Measurements from ENCODE around the gene MRPL44.
"Not testable (repeated sequence)": the region's sequence is repeated elsewhere in the genome, so short reads cannot be mapped to it uniquely, and the experiment has no call there.

The MRPL44 gene

DNA sequence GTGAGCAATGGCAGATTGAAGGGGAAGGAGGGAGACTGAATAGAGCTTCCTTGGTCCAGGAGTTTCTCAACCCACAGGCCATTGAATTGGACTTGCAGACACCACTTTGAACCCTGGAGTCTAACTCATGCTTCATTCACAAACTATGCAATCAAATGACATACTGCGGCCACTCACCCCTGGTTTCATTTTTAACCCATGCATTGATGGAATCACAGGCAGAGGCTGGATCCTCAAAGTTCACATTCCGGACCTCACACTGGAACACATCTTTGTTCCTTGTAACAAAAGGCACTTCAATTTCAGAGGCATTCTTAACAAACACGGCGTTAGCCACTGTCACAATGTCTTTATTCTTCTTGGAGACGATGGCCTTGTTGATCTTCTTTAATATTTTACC is 40.7 kb downstream of the MRPL44 start:
- H3K14ac ChIP-seq (ENCODE audit: low read length), result no peak overlapping the region
- no peak overlapping the region for H4K8ac ChIP-seq (ENCODE audit: low read depth, low read length)
- WGBS, 2 donors (ENCODE audit: extremely low coverage in 2 of 2, insufficient read length in 2 of 2, insufficient replicate concordance in 1 of 2), result no CpG with 5 or more reads among the region's 5 CpGs
- H3K27me3 ChIP-seq (ENCODE audit: control insufficient read depth in 3 of 3, insufficient read depth in 3 of 3, low read depth in 1 of 3, low read length in 3 of 3), result no peaks in the 10 kb centered on the region
- no peak overlapping the region for H3K4me2 ChIP-seq (ENCODE audit: insufficient read depth, low read length, poor library complexity, severe bottlenecking)
- H3K4me3 ChIP-seq (ENCODE audit: low read length in 2 of 2), result no peak overlapping the region
- no peak overlapping the region for H3K18ac ChIP-seq (ENCODE audit: low read length)
- H2AK5ac ChIP-seq (ENCODE audit: low read depth, low read length), result no peak overlapping the region
- H2AFZ ChIP-seq (ENCODE audit: low read length), result no peak overlapping the region
- no peaks in the 10 kb centered on the region for H3K79me1 ChIP-seq (ENCODE audit: low read depth, low read length)
- no peak overlapping the region for H4K91ac ChIP-seq (ENCODE audit: low read depth, low read length, poor library complexity)
- H3K36me3 ChIP-seq (replicated peaks in 1 of 2; ENCODE audit: control insufficient read depth in 2 of 2, insufficient read depth in 2 of 2, low read length in 2 of 2), result no peaks in the 10 kb centered on the region
- H3K27ac ChIP-seq (replicated peaks; ENCODE audit: low read length), result no peak overlapping the region
- no peak overlapping the region for H3K9ac ChIP-seq (ENCODE audit: low read depth, low read length, poor library complexity)
- H2BK15ac ChIP-seq (ENCODE audit: low read length), result no peak overlapping the region
- no peaks in the 10 kb centered on the region for H3K9me3 ChIP-seq (replicated peaks in 1 of 2; ENCODE audit: control insufficient read depth in 2 of 2, insufficient read depth in 1 of 2, low read depth in 1 of 2, low read length in 2 of 2)
- no peak overlapping the region for H2BK12ac ChIP-seq (ENCODE audit: low read length)
- H3K23ac ChIP-seq (ENCODE audit: low read depth, low read length, poor library complexity), result no peak overlapping the region
- H3K4me1 ChIP-seq (ENCODE audit: control insufficient read depth in 2 of 2, insufficient read depth in 1 of 2, low read depth in 1 of 2, low read length in 2 of 2), result peaks cover 5 to 8% of the 10 kb centered on the region in 2 donors
- DNase-seq (ENCODE audit: low spot score), result no peak
- H2BK120ac ChIP-seq (ENCODE audit: low read depth, low read length), result no peak overlapping the region
- no peak overlapping the region for H3K4ac ChIP-seq (ENCODE audit: low read length)
- no peak overlapping the region for H2BK5ac ChIP-seq (ENCODE audit: low read length)

DNA sequence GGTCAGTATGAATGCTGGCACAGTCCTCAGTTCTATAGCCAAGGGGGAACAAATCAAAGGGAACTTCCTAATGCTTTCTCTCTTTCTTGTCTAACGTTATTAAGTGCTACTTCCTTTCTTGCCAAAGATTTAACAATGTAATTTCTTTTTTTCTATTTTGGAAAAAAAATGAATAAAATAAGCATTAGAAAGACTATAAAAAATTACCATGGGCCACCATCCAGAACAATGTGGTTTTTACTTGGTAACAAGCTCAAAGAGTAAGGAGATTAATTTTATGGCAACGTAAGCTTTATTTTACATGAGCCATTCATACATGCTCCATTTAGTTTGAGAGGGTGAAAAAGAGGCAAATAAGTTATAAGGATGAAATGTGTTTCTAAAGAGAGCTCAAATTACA is 41.7 kb downstream of the MRPL44 start:
- Histone ChIP-seq H3K4me3 (ENCODE audit: low read length in 2 of 2) (no peak overlapping the region), H3K18ac (ENCODE audit: low read length) (no peak overlapping the region), H3K23ac (ENCODE audit: low read depth, low read length, poor library complexity) (no peak overlapping the region), H2BK12ac (ENCODE audit: low read length) (no peak overlapping the region), H3K4me2 (ENCODE audit: insufficient read depth, low read length, poor library complexity, severe bottlenecking) (no peak overlapping the region), H3K14ac (ENCODE audit: low read length) (no peak overlapping the region), H2AK5ac (ENCODE audit: low read depth, low read length) (no peak overlapping the region), H3K79me1 (ENCODE audit: low read depth, low read length) (no peaks in the 10 kb centered on the region), H3K27ac (replicated peaks; ENCODE audit: low read length) (no peak overlapping the region), H2BK15ac (ENCODE audit: low read length) (no peak overlapping the region), H3K9me3 (replicated peaks in 1 of 2; ENCODE audit: control insufficient read depth in 2 of 2, insufficient read depth in 1 of 2, low read depth in 1 of 2, low read length in 2 of 2) (no peaks in the 10 kb centered on the region), H4K91ac (ENCODE audit: low read depth, low read length, poor library complexity) (no peak overlapping the region), H2BK120ac (ENCODE audit: low read depth, low read length) (no peak overlapping the region), H4K8ac (ENCODE audit: low read depth, low read length) (no peak overlapping the region), H3K27me3 (ENCODE audit: control insufficient read depth in 3 of 3, insufficient read depth in 3 of 3, low read depth in 1 of 3, low read length in 3 of 3) (no peaks in the 10 kb centered on the region), H2BK5ac (ENCODE audit: low read length) (no peak overlapping the region), H3K4me1 (ENCODE audit: control insufficient read depth in 2 of 2, insufficient read depth in 1 of 2, low read depth in 1 of 2, low read length in 2 of 2) (peaks cover 8% of the 10 kb centered on the region in 2 donors), H2AFZ (ENCODE audit: low read length) (no peak overlapping the region), H3K36me3 (replicated peaks in 1 of 2; ENCODE audit: control insufficient read depth in 2 of 2, insufficient read depth in 2 of 2, low read length in 2 of 2) (no peaks in the 10 kb centered on the region), H3K4ac (ENCODE audit: low read length) (no peak overlapping the region), H3K9ac (ENCODE audit: low read depth, low read length, poor library complexity) (no peak overlapping the region)
- DNase-seq (ENCODE audit: low spot score), result no peak
- WGBS, 2 donors (ENCODE audit: extremely low coverage in 2 of 2, insufficient read length in 2 of 2, insufficient replicate concordance in 1 of 2), result no CpG with 5 or more reads among the region's 2 CpGs

GRCh38 chr2:223999862-224000261 is 42.6 kb downstream of the MRPL44 start:
- H3K79me1 ChIP-seq (ENCODE audit: low read depth, low read length), result no peaks in the 10 kb centered on the region
- H3K9me3 ChIP-seq (replicated peaks in 1 of 2; ENCODE audit: control insufficient read depth in 2 of 2, insufficient read depth in 1 of 2, low read depth in 1 of 2, low read length in 2 of 2), result no peaks in the 10 kb centered on the region
- no peak overlapping the region for H4K8ac ChIP-seq (ENCODE audit: low read depth, low read length)
- H3K4me1 ChIP-seq (ENCODE audit: control insufficient read depth in 2 of 2, insufficient read depth in 1 of 2, low read depth in 1 of 2, low read length in 2 of 2), result peaks cover 8 to 10% of the 10 kb centered on the region in 2 donors
- H3K14ac ChIP-seq (ENCODE audit: low read length), result no peak overlapping the region
- H2AK5ac ChIP-seq (ENCODE audit: low read depth, low read length), result no peak overlapping the region
- H3K23ac ChIP-seq (ENCODE audit: low read depth, low read length, poor library complexity), result no peak overlapping the region
- WGBS, 2 donors (ENCODE audit: extremely low coverage in 2 of 2, insufficient read length in 2 of 2, insufficient replicate concordance in 1 of 2), result no CpG with 5 or more reads among the region's 11 CpGs
- no peak overlapping the region for H3K4me2 ChIP-seq (ENCODE audit: insufficient read depth, low read length, poor library complexity, severe bottlenecking)
- H3K4ac ChIP-seq (ENCODE audit: low read length), result no peak overlapping the region
- H2BK12ac ChIP-seq (ENCODE audit: low read length), result no peak overlapping the region
- peak overlapping the region in 1 of 2 donors; percentile 45 for H3K4me3 ChIP-seq (ENCODE audit: low read length in 2 of 2)
- no peak overlapping the region for H3K9ac ChIP-seq (ENCODE audit: low read depth, low read length, poor library complexity)
- no peaks in the 10 kb centered on the region for H3K27me3 ChIP-seq (ENCODE audit: control insufficient read depth in 3 of 3, insufficient read depth in 3 of 3, low read depth in 1 of 3, low read length in 3 of 3)
- no peak overlapping the region for H4K91ac ChIP-seq (ENCODE audit: low read depth, low read length, poor library complexity)
- H3K27ac ChIP-seq (replicated peaks; ENCODE audit: low read length), result no peak overlapping the region
- no peak overlapping the region for H2BK120ac ChIP-seq (ENCODE audit: low read depth, low read length)
- no peak overlapping the region for H3K18ac ChIP-seq (ENCODE audit: low read length)
- H2BK5ac ChIP-seq (ENCODE audit: low read length), result no peak overlapping the region
- no peak overlapping the region for H2AFZ ChIP-seq (ENCODE audit: low read length)
- H2BK15ac ChIP-seq (ENCODE audit: low read length), result no peak overlapping the region
- no peak for DNase-seq (ENCODE audit: low spot score)
- H3K36me3 ChIP-seq (replicated peaks in 1 of 2; ENCODE audit: control insufficient read depth in 2 of 2, insufficient read depth in 2 of 2, low read length in 2 of 2), result no peaks in the 10 kb centered on the region

- not testable (repeated sequence) for H3K18ac ChIP-seq (ENCODE audit: low read length); H2AK5ac ChIP-seq (ENCODE audit: low read depth, low read length); H2BK12ac ChIP-seq (ENCODE audit: low read length); H3K14ac ChIP-seq (ENCODE audit: low read length); H3K4ac ChIP-seq (ENCODE audit: low read length); H3K9me3 ChIP-seq (replicated peaks in 1 of 2; ENCODE audit: control insufficient read depth in 2 of 2, insufficient read depth in 1 of 2, low read depth in 1 of 2, low read length in 2 of 2); H3K36me3 ChIP-seq (replicated peaks in 1 of 2; ENCODE audit: control insufficient read depth in 2 of 2, insufficient read depth in 2 of 2, low read length in 2 of 2); H3K4me2 ChIP-seq (ENCODE audit: insufficient read depth, low read length, poor library complexity, severe bottlenecking); H4K91ac ChIP-seq (ENCODE audit: low read depth, low read length, poor library complexity); H3K79me1 ChIP-seq (ENCODE audit: low read depth, low read length); H4K8ac ChIP-seq (ENCODE audit: low read depth, low read length); H2BK15ac ChIP-seq (ENCODE audit: low read length); H3K23ac ChIP-seq (ENCODE audit: low read depth, low read length, poor library complexity); H3K4me3 ChIP-seq (ENCODE audit: low read length in 2 of 2); DNase-seq (ENCODE audit: low spot score); H3K27me3 ChIP-seq (ENCODE audit: control insufficient read depth in 3 of 3, insufficient read depth in 3 of 3, low read depth in 1 of 3, low read length in 3 of 3); H2BK5ac ChIP-seq (ENCODE audit: low read length); H2BK120ac ChIP-seq (ENCODE audit: low read depth, low read length); H3K27ac ChIP-seq (replicated peaks; ENCODE audit: low read length); H3K9ac ChIP-seq (ENCODE audit: low read depth, low read length, poor library complexity); H2AFZ ChIP-seq (ENCODE audit: low read length)
- no CpG with 5 or more reads among the region's 5 CpGs for WGBS, 2 donors (ENCODE audit: extremely low coverage in 2 of 2, insufficient read length in 2 of 2, insufficient replicate concordance in 1 of 2)
- peaks cover 8 to 10% of the 10 kb centered on the region in 2 donors for H3K4me1 ChIP-seq (ENCODE audit: control insufficient read depth in 2 of 2, insufficient read depth in 1 of 2, low read depth in 1 of 2, low read length in 2 of 2)
Observed at GRCh38 chr2:224000662-224001061, 43.4 kb downstream of the MRPL44 start.

All from neuronal stem cell (in vitro differentiated cells).